IPS-18c (cell line): ENCODE measurements around the gene SH3PXD2A.

Source experiments
- H3K4me3 ChIP-seq: 2 replicates; pipeline ENCODE4 v1.7.0; 2013; ENCODE audit warnings: low read depth, mild to moderate bottlenecking, low read length, moderate library complexity; ENCODE audit not compliant: insufficient read depth
- H3K9me3 ChIP-seq: one replicate; pipeline ENCODE4 v1.6.1; 2013; ENCODE audit warnings: mild to moderate bottlenecking, low read length, moderate library complexity; ENCODE audit not compliant: control insufficient read depth, insufficient read depth

The SH3PXD2A gene

GRCh38 chr10:103708627-103709288 lies 146.6 kb downstream of the SH3PXD2A start:
- Histone ChIP-seq H3K4me3 (no peak overlapping the region), H3K9me3 (no peaks in the 10 kb centered on the region)

DNA sequence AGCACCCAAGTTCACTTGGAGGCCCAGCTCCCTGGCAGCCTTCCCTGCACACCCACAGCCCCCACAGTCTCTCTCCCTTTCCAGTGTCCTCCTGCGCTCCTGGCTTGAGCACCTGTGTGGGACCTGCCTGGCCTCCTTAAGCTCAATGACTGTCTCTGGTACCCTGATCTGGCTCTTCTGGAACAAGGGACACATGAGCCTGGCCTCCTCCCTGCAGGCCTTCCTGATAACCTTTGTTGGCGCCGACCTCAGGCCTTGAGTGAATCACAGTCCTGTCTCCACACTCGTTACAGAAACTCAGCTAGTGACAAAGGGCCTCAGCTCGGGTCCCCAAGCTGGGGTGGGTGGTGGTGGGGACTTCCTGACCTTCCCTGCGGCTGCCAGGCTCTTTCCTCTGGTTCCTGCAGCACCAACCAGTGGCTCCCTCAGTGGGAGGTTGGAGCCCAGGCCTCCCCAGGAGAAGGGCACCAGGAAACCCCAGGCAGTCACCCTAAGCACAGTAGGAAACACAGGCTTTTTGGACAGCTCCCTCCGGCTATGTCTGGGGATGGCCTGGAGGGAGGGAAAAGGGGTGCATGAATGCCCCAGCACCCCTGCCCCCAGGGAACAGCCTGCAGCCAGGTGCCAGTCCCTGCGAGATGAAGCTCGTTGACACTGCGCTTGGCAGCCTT lies 147.3 kb downstream of the SH3PXD2A start:
- Histone ChIP-seq H3K4me3 (no peak overlapping the region), H3K9me3 (no peaks in the 10 kb centered on the region)

GRCh38 chr10:103706762-103707161 lies 148.6 kb downstream of the SH3PXD2A start:
- no peaks in the 10 kb centered on the region for H3K9me3 ChIP-seq

GRCh38 chr10:103706047-103706446 lies 149.3 kb downstream of the SH3PXD2A start:
- H3K4me3 ChIP-seq: no peak overlapping the region
- H3K9me3 ChIP-seq: no peaks in the 10 kb centered on the region

More at GRCh38 chr10:103706762-103707161, 148.6 kb downstream of the SH3PXD2A start:
- H3K4me3 ChIP-seq: no peak overlapping the region

- no peaks in the 10 kb centered on the region for H3K9me3 ChIP-seq
- no peak overlapping the region for H3K4me3 ChIP-seq
These were observed 151.1 kb downstream of the SH3PXD2A start for GRCh38 chr10:103703941-103704919.

- Histone ChIP-seq H3K9me3 (no peaks in the 10 kb centered on the region), H3K4me3 (no peak overlapping the region)
These were observed 153.8 kb downstream of the SH3PXD2A start for GRCh38 chr10:103701380-103702222.

DNA sequence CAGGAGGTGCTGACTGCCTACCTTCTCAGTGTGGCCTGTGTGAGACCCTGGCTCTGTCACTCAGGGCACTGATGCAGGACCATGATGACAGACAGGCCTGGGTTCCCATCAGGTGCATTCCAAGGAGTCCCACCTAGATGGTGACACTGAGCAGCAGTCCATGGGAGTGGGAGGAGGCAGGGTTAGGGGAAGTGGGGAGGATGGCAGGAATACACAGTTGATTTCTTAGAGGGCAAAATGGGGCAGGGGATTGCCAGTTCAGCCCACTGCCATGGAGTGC lies 155.0 kb downstream of the SH3PXD2A start:
- no peak overlapping the region for H3K4me3 ChIP-seq
- H3K9me3 ChIP-seq: no peaks in the 10 kb centered on the region

DNA sequence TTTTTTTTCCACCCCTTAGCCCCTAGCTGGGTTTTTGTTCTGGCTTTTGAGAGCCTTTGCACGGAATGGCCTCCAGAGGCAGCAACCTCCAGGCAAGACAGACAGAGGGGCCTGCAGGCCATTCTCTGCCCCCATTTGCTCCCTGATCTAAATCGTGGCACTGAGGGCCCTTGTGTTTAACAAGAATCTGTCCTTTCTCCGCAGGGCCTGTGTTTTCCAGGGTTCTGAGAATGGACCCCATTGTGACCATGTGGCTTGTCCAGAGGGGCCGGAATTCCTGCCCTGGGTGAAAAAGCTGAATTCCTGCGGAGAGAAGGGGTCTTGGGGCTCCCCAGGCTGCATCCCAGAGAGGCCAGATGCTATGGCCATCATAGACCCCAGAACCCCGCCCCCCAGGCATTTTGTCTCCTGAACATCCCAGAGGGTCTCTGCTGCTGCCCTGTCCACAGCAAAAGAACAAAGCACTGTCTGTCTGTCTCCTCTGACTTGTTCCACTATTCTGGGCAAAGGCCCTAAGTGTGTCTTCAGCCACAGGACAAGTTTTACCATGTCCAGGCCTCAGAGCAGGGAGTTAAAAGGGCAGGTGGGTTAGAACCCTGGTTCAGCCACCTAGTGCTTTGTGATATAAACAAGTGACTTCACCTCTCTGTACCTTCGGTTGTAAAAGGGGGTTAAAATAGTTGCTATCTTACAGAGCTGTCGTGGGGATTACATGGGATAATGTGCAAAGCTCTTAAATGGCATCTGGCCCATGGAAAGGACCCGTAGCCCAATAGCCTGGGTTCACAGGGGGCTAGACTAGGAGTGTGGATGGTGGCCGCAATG lies 155.6 kb downstream of the SH3PXD2A start:
- Histone ChIP-seq H3K4me3 (no peak overlapping the region), H3K9me3 (no peaks in the 10 kb centered on the region)

DNA sequence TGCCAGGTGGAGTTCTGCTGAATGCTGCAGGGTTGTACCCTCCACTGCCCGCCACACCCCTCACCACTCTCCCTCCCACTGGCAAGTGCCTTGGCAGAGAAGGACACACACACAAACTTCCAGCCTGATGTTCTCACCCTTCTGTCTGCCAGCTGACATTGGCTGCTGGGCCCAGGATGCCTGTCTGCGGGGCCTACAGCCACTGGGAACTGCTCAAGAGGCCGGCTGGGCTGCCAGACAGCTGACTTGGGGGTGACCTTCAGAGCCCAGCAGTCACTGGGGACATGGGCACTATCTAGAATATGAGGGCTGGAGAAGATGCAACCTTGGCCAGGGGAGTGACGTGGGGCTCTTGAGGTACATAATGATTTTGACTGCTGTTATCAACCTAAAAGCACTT lies 157.1 kb downstream of the SH3PXD2A start:
- no peaks in the 10 kb centered on the region for H3K9me3 ChIP-seq
- no peak overlapping the region for H3K4me3 ChIP-seq

GRCh38 chr10:103697787-103698186 lies 157.6 kb downstream of the SH3PXD2A start:
- H3K4me3 ChIP-seq: no peak overlapping the region

GRCh38 chr10:103696411-103697145 lies 158.8 kb downstream of the SH3PXD2A start:
- Histone ChIP-seq H3K9me3 (no peaks in the 10 kb centered on the region), H3K4me3 (no peak overlapping the region)

More at GRCh38 chr10:103697787-103698186, 157.6 kb downstream of the SH3PXD2A start:
- H3K9me3 ChIP-seq: no peaks in the 10 kb centered on the region

GRCh38 chr10:103696094-103696410 lies 159.3 kb downstream of the SH3PXD2A start:
- no peaks in the 10 kb centered on the region for H3K9me3 ChIP-seq
- no peak overlapping the region for H3K4me3 ChIP-seq

GRCh38 chr10:103695584-103696005 lies 159.8 kb downstream of the SH3PXD2A start:
- H3K9me3 ChIP-seq: no peaks in the 10 kb centered on the region

GRCh38 chr10:103693812-103694205 lies 161.6 kb downstream of the SH3PXD2A start:
- Histone ChIP-seq H3K9me3 (no peaks in the 10 kb centered on the region), H3K4me3 (peak overlapping the region; percentile 49)

More at GRCh38 chr10:103695584-103696005, 159.8 kb downstream of the SH3PXD2A start:
- H3K4me3 ChIP-seq: no peak overlapping the region

DNA sequence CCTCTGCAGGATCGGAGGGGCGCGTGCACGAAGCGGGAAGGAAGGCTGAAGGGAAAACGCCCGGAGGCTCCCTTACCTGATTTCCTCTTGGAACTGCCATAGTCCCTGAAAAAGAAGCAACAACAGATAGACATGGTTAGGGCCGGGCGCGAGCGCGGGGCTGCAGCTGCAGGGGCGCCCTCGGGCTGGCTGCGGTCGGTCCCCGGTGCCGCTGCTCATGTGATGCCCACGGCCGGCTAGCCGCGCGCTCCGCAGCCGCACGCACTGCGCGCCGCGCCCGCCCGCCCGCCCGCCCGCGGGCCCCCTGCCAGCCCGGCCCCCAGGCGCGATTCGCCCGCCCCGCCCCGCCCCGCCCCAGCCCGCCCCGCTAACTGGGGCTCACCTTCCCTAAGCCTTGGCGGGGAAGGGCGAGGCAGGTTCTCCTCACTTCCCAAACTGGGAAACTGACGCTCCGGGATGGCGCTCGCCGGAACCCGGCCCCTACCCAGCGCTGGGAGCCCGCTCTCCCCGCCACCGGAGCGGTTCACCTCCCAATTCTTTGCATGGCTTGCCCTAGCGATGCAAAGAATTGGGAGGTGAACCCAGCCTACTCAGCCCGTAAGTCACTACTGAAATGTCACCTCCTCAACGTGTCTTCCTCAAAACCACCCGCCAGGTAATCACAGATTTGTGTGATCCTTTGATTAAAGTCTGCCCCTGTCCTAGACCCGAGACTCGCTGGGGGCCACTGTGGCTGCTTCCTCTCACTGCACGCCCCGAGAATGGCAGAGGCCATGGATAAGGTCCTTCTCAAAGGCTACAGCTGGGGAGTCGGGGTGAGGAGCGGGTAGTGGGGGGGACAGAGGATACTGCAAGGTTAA lies 162.2 kb downstream of the SH3PXD2A start:
- no peaks in the 10 kb centered on the region for H3K9me3 ChIP-seq
- H3K4me3 ChIP-seq: peak overlapping the region; percentile 49
